Esophagus squamous epithelium (tissue), 5 donors: ENCODE results near the gene KCNK5. TPM values are rescaled to one million over a fixed set of nuclear protein-coding genes. Genes with fewer than 3 reads are reported as not detected.

Experiments
- DNase-seq: peaks from one replicate; lab custom pipeline; 2025; lab: John Stamatoyannopoulos, UW
- H3K27ac ChIP-seq, 4 donors: fragments of 200-600 bp; sonication (generic); one replicate each; pipeline ENCODE4 v1.5.1; 2016 to 2019; ENCODE audit warnings: mild to moderate bottlenecking in 1 of 4
- H3K27me3 ChIP-seq, 4 donors: fragments of 200-600 bp; sonication (generic); 1 replicate in 3 of 4; 2 replicates in 1 of 4; pipeline versions ENCODE4 v1.5.1 to v1.6.0; 2017 to 2021; ENCODE audit warnings: antibody characterized with exemption in 1 of 4
- H3K36me3 ChIP-seq, 3 donors: fragments of 200-600 bp; sonication (generic); one replicate each; pipeline ENCODE4 v1.5.1; 2016 to 2019
- H3K4me1 ChIP-seq, 3 donors: fragments of 200-600 bp; sonication (generic); one replicate each; pipeline ENCODE4 v1.5.1; 2017 to 2019
- H3K4me3 ChIP-seq, 4 donors: fragments of 200-600 bp; sonication (generic); 1 replicate in 3 of 4; 2 replicates in 1 of 4; pipeline ENCODE4 v1.5.1; 2016 to 2019; ENCODE audit warnings: mild to moderate bottlenecking in 2 of 4, moderate library complexity in 1 of 4
- H3K9me3 ChIP-seq, 3 donors: fragments of 200-600 bp; sonication (generic); one replicate each; pipeline ENCODE4 v1.5.1; 2016 to 2019
- CTCF ChIP-seq, 6 experiments: fragments of 450-650 bp in 4 of 6; fragments of 200-600 bp in 2 of 6; sonication (generic) in 2 of 6; IDR thresholded peaks; one replicate each; pipeline ENCODE4 v1.5.1; 2016 to 2019; ENCODE audit warnings: antibody characterized with exemption in 6 of 6, mild to moderate bottlenecking in 4 of 6, moderate library complexity in 4 of 6
- POLR2A ChIP-seq, 4 donors: fragments of 450-650 bp; IDR thresholded peaks; one replicate each; pipeline ENCODE4 v1.6.1; 2017; ENCODE audit warnings: antibody characterized with exemption in 4 of 4, mild to moderate bottlenecking in 4 of 4, moderate library complexity in 3 of 4
- WGBS, 2 donors: methylation state at CpG; one replicate each; pipeline ENCODE4 v1.1.5; 2018; 5-methylcytosine and 5-hydroxymethylcytosine counted together
- intact Hi-C: fragments of 100-400 bp; cut with DNase I; formaldehyde crosslinking; loops from one replicate; pipeline ENCODE4 v1.15.0; 2022
- total RNA-seq, 4 donors: library from RNA; depleted of rRNA; stranded (reverse); fragments of >200 nt; gene quantifications; one replicate each; pipeline ENCODE4 v1.1.0, GENCODE V29; 2016
- donor health status: DM: yes; HTN: yes; CAD: no.

Gene KCNK5
- total RNA-seq, 4 donors from 2014 or later, result 6.1 to 11.0 (median 8.7) TPM

- no peaks in the 10 kb centered on the region for H3K4me1 ChIP-seq
- peaks cover 0 to 8% (median 0%) of the 10 kb centered on the region in 4 donors for H3K27me3 ChIP-seq
- no peak for TF ChIP-seq POLR2A (IDR thresholded peaks at IDR 0.05)
- no peak for TF ChIP-seq CTCF (IDR thresholded peaks at IDR 0.05)
- intact Hi-C loops, result no loop called here
- no peaks in the 10 kb centered on the region for H3K9me3 ChIP-seq
- H3K27ac ChIP-seq, result no peak overlapping the region
- WGBS, 2 donors, result 79 to 84% methylated on average over 6 of the region's 6 CpGs
- H3K4me3 ChIP-seq, result no peak overlapping the region
- no peaks in the 10 kb centered on the region for H3K36me3 ChIP-seq
- DNase-seq, result no peak
Measured at GRCh38 chr6:39153766-39154397, 75.4 kb downstream of the KCNK5 start.

DNA sequence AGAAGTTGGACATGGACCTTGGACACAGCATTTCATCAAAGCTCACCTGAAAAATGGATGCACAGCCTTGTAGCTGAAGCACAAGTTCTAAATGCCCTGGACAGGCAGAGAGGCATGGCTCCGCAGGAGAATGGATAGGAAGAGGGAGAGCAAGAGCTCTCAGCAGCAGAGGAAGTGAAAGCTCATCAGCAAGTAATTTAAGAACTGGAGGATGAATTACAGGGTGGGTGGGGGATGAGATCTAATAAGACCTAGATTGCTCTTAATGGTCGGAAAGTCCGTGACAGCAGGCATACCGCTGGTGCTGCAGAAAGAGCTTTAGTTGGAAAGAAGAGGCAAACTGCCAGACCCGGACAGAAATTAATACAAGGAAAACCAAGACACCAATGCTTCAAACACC, 77.0 kb downstream of the KCNK5 start:
- no peak overlapping the region for H3K27ac ChIP-seq
- 51 to 70% methylated on average over 5 of the region's 5 CpGs for WGBS, 2 donors
- H3K4me3 ChIP-seq, result no peak overlapping the region
- H3K9me3 ChIP-seq, result no peaks in the 10 kb centered on the region
- H3K36me3 ChIP-seq, result no peaks in the 10 kb centered on the region
- no peaks in the 10 kb centered on the region for H3K4me1 ChIP-seq
- H3K27me3 ChIP-seq, result peaks cover 0 to 24% (median 0%) of the 10 kb centered on the region in 4 donors
- intact Hi-C loops, result no loop called here
- TF ChIP-seq POLR2A (IDR thresholded peaks at IDR 0.05) (no peak), CTCF (IDR thresholded peaks at IDR 0.05) (no peak)
- DNase-seq, result no peak

GRCh38 chr6:39151211-39151610, 78.1 kb downstream of the KCNK5 start:
- intact Hi-C loops, result no loop called here
- Histone ChIP-seq H3K36me3 (no peaks in the 10 kb centered on the region), H3K4me1 (no peaks in the 10 kb centered on the region), H3K27me3 (peaks cover 0 to 28% (median 0%) of the 10 kb centered on the region in 4 donors), H3K4me3 (no peak overlapping the region), H3K9me3 (no peaks in the 10 kb centered on the region), H3K27ac (no peak overlapping the region)
- WGBS, 2 donors, result 51 to 62% methylated on average over 3 of the region's 3 CpGs
- DNase-seq, result no peak
- TF ChIP-seq POLR2A (IDR thresholded peaks at IDR 0.05), result no peak
- no peak for TF ChIP-seq CTCF (IDR thresholded peaks at IDR 0.05)

DNA sequence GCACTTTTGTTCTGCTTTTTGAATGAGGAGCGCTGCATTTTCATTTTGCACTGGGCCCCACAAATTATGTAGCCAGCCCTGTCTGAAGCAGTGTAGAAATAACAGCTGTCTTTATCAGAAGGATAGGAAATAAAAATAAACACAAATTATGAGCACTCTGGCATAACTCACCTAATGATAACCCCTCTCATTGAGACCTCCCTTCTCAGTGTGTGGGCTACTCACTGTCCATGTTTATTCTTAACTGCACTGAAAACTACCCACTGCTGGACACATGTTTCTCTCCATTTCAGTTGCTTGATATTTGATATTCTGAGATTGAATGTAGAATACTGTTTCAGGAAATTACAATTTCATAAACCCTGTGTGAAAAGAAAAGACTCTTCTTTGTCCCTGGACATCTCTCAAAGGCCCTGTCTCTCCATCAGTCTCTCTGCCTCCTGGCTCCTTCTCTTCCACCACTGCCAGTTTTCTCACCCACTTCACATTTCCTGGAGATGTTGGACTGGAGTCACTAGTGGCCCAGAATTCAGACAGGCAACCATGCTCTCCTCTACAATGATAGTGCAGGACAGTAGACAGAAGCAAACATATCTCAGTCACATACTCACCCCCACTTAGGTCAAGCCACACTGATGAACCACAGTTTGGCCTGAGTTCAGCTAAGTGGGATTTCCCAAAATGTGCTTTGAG, 84.6 kb downstream of the KCNK5 start:
- H3K27ac ChIP-seq, result no peak overlapping the region
- H3K4me3 ChIP-seq, result no peak overlapping the region
- no peak for TF ChIP-seq CTCF (IDR thresholded peaks at IDR 0.05)
- TF ChIP-seq POLR2A (IDR thresholded peaks at IDR 0.05), result no peak
- 77 to 86% methylated on average over 1 of the region's 1 CpG for WGBS, 2 donors
- H3K4me1 ChIP-seq, result peaks cover 0 to 13% (median 0%) of the 10 kb centered on the region in 3 donors
- no peak for DNase-seq
- intact Hi-C loops, result no loop called here
- H3K9me3 ChIP-seq, result no peaks in the 10 kb centered on the region
- H3K27me3 ChIP-seq, result peaks cover 0 to 51% (median 0%) of the 10 kb centered on the region in 4 donors
- no peaks in the 10 kb centered on the region for H3K36me3 ChIP-seq

DNA sequence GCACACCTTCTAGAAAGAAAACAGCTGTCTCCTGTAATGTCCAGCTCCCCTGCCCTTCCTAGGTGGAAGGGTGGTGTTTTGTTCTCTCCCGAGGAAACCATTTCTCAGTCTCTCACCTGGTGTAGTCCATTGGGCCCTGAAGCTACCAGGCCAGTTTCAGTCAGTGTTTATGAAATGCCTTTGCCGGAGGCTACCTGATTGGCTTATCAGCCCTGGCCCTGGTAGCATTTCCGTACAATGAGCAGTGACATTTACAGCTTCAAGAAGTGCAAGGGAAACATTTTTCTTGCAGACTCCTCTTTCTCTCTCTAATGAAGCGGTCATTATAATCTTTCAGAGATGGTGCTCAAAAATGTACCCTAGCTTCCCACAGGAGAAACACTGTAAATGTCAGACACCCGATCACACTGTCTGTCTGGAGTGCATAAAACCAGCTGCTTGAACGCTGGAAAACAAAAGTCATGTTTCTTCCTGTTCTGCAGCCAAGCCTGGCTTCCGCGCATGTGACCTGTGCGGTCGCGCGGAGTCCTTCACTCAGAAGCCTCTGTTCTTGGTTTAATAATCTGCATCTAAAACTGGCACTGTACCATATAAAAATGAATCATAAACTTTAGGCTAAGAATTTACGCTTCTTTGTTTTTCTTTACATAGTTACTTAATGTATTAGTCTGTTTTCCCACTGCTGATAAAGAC, 85.9 kb downstream of the KCNK5 start:
- Histone ChIP-seq H3K9me3 (peaks cover 0 to 8% (median 0%) of the 10 kb centered on the region in 3 donors), H3K36me3 (no peaks in the 10 kb centered on the region), H3K4me3 (no peak overlapping the region), H3K27ac (no peak overlapping the region), H3K27me3 (peaks cover 0 to 56% (median 0%) of the 10 kb centered on the region in 4 donors), H3K4me1 (peaks cover 0 to 13% (median 0%) of the 10 kb centered on the region in 3 donors)
- DNase-seq, result no peak
- 50 to 54% methylated on average over 12 to 13 of the region's 13 CpGs for WGBS, 2 donors
- intact Hi-C loops, result no loop called here
- TF ChIP-seq CTCF (IDR thresholded peaks at IDR 0.05), result no peak
- TF ChIP-seq POLR2A (IDR thresholded peaks at IDR 0.05), result no peak
